Trophoblast cell (in vitro differentiated cells and primary cell): ENCODE data around the gene CC2D2A.

Source experiments
- DNase-seq, 2 donors: peaks; one replicate each; pipeline ENCODE4 v3.0.0-alpha.2; 2016
- H2AFZ ChIP-seq: 2 replicates; pipeline ENCODE4 v1.6.1; 2013; ENCODE audit warnings: low read length, moderate library complexity, mild to moderate bottlenecking; ENCODE audit not compliant: insufficient read depth, poor library complexity
- H2AK5ac ChIP-seq: 2 replicates; pipeline ENCODE4 v1.6.1; 2013; ENCODE audit warnings: mild to moderate bottlenecking, low read length
- H2BK120ac ChIP-seq: 2 replicates; pipeline ENCODE4 v1.6.1; 2013; ENCODE audit warnings: low read length, mild to moderate bottlenecking, moderate library complexity; ENCODE audit not compliant: insufficient read depth, poor library complexity
- H2BK12ac ChIP-seq: 2 replicates; pipeline ENCODE4 v1.6.1; 2013; ENCODE audit warnings: mild to moderate bottlenecking, low read length, moderate library complexity
- H2BK5ac ChIP-seq: 2 replicates; pipeline ENCODE4 v1.6.1; 2013; ENCODE audit warnings: low read length, low read depth, moderate library complexity, mild to moderate bottlenecking; ENCODE audit not compliant: poor library complexity
- H3K14ac ChIP-seq: 2 replicates; pipeline ENCODE4 v1.6.1; 2013; ENCODE audit warnings: mild to moderate bottlenecking, low read length
- H3K18ac ChIP-seq: 2 replicates; pipeline ENCODE4 v1.6.1; 2013; ENCODE audit warnings: mild to moderate bottlenecking, low read length
- H3K23ac ChIP-seq: 2 replicates; pipeline ENCODE4 v1.6.1; 2013; ENCODE audit warnings: low read length
- H3K27ac ChIP-seq: 2 replicates; pipeline ENCODE4 v1.5.1; 2013; ENCODE audit warnings: low read depth, mild to moderate bottlenecking, inconsistent platforms, low read length, moderate library complexity
- H3K27me3 ChIP-seq: 2 replicates; pipeline ENCODE4 v1.6.1; 2013; ENCODE audit warnings: inconsistent platforms, mild to moderate bottlenecking, low read length, moderate library complexity; ENCODE audit not compliant: insufficient read depth
- H3K36me3 ChIP-seq, 2 experiments: 1 replicate in 1 of 2; 2 replicates in 1 of 2; pipeline ENCODE4 v1.6.1; 2013; ENCODE audit warnings: low read length in 2 of 2, mild to moderate bottlenecking in 2 of 2, moderate library complexity in 1 of 2; ENCODE audit not compliant: insufficient read depth in 2 of 2, control insufficient read depth in 1 of 2
- H3K4ac ChIP-seq: 2 replicates; pipeline ENCODE4 v1.6.1; 2013; ENCODE audit warnings: low read depth, mild to moderate bottlenecking, low read length, moderate library complexity
- H3K4me1 ChIP-seq, 2 experiments: 1 replicate in 1 of 2; 2 replicates in 1 of 2; pipeline ENCODE4 v1.6.1; 2013; ENCODE audit warnings: low read length in 2 of 2, mild to moderate bottlenecking in 2 of 2, moderate library complexity in 1 of 2; ENCODE audit not compliant: insufficient read depth in 2 of 2, control insufficient read depth in 1 of 2
- H3K4me2 ChIP-seq: 2 replicates; pipeline ENCODE4 v1.6.1; 2013; ENCODE audit warnings: inconsistent platforms, mild to moderate bottlenecking, low read length, moderate library complexity
- H3K4me3 ChIP-seq: 2 replicates; pipeline ENCODE4 v1.5.1; 2013; ENCODE audit warnings: mild to moderate bottlenecking, low read depth, low read length, inconsistent platforms
- H3K79me1 ChIP-seq: one replicate; pipeline ENCODE4 v1.6.1; 2013; ENCODE audit warnings: low read length
- H3K79me2 ChIP-seq: 2 replicates; pipeline ENCODE4 v1.6.1; 2013; ENCODE audit warnings: low read length, mild to moderate bottlenecking; ENCODE audit not compliant: control insufficient read depth, insufficient read depth, poor library complexity
- H3K9ac ChIP-seq: 2 replicates; pipeline ENCODE4 v1.6.1; 2013; ENCODE audit warnings: mild to moderate bottlenecking, low read length
- H3K9me3 ChIP-seq: 2 replicates; pipeline ENCODE4 v1.6.1; 2013; ENCODE audit warnings: low read depth, mild to moderate bottlenecking, control low read depth, inconsistent platforms, low read length; ENCODE audit not compliant: insufficient read depth
- H4K12ac ChIP-seq: 2 replicates; pipeline ENCODE4 v1.6.1; 2013; ENCODE audit warnings: low read depth, mild to moderate bottlenecking, low read length, moderate library complexity
- H4K8ac ChIP-seq: 2 replicates; pipeline ENCODE4 v1.6.1; 2013; ENCODE audit warnings: low read depth, mild to moderate bottlenecking, low read length, moderate library complexity
- H4K91ac ChIP-seq: one replicate; pipeline ENCODE4 v1.6.1; 2013; ENCODE audit warnings: low read depth, mild to moderate bottlenecking, low read length, moderate library complexity
- WGBS: extraction: QIAGEN DNeasy Blood & Tissue Kit; methylation state at CpG from one replicate; pipeline ENCODE4 v1.1.7; 2013; ENCODE audit warnings: missing lambda C conversion rate; ENCODE audit not compliant: insufficient read length, insufficient coverage; ENCODE audit errors: extremely low coverage; 5-methylcytosine and 5-hydroxymethylcytosine counted together

The CC2D2A gene

DNA sequence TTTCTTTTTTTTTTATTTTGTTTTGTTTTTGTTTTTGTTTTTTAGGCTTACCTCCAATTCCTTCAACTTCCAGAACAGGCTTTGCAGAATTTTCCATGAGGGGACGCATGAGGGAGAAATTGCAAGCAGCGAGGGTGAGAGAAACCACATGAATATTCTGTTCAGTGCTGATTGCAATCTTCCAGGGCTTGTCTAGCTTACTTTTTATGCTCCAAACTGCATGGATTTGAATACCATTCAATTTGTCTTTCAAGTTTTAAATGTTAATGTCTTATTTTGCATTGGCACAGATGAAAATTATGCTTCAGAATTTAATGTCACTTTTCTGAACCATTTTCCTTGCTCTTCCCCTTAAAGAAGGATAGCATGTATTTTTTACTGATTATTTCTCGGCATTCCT is 32.7 kb downstream of the CC2D2A start:
- no CpG with 5 or more reads among the region's 3 CpGs for WGBS
- Histone ChIP-seq H3K4me2 (no peak overlapping the region), H3K27me3 (no peaks in the 10 kb centered on the region), H3K4ac (no peak overlapping the region), H3K18ac (no peak overlapping the region), H3K14ac (no peak overlapping the region), H2AFZ (no peak overlapping the region), H3K9ac (no peak overlapping the region), H4K12ac (no peak overlapping the region), H2AK5ac (no peak overlapping the region), H3K4me1 (peaks cover 0 to 2% of the 10 kb centered on the region in 2 experiments), H3K9me3 (no peaks in the 10 kb centered on the region), H4K91ac (no peak overlapping the region), H2BK120ac (no peak overlapping the region), H3K23ac (no peak overlapping the region), H3K79me2 (no peaks in the 10 kb centered on the region), H3K27ac (no peak overlapping the region), H3K4me3 (no peak overlapping the region), H4K8ac (no peak overlapping the region), H3K79me1 (peaks cover 8% of the 10 kb centered on the region), H2BK5ac (no peak overlapping the region), H2BK12ac (no peak overlapping the region), H3K36me3 (no peaks in the 10 kb centered on the region)
- no peak for DNase-seq

DNA sequence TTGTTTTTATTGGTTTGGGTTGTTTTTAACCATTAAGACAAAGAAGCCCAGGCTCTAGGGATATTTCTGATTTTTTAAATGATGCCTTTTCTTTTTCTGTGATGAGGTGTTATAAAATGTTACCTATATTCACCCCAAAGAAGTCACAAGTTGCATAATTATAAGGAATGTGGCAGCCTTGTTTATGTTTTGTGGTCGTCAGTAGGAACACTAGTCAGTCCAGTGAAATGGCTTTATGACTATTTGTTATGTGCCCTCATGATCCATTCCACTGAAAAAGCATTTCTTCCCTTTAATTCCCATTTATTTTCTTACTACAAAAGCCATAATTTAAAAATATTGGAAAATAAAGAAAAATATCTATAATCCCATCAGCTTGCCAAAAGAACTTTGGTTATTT is 34.4 kb downstream of the CC2D2A start:
- H3K14ac ChIP-seq, result no peak overlapping the region
- H3K18ac ChIP-seq, result no peak overlapping the region
- no peak overlapping the region for H2AFZ ChIP-seq
- H4K91ac ChIP-seq, result no peak overlapping the region
- no peak overlapping the region for H2BK12ac ChIP-seq
- H3K27me3 ChIP-seq, result no peaks in the 10 kb centered on the region
- no peak overlapping the region for H2BK5ac ChIP-seq
- no peak for DNase-seq
- no peak overlapping the region for H3K9ac ChIP-seq
- WGBS, result no CpG with 5 or more reads among the region's 1 CpG
- no peak overlapping the region for H3K23ac ChIP-seq
- no peak overlapping the region for H3K4me2 ChIP-seq
- H2AK5ac ChIP-seq, result no peak overlapping the region
- H2BK120ac ChIP-seq, result no peak overlapping the region
- no peak overlapping the region for H3K4me3 ChIP-seq
- no peaks in the 10 kb centered on the region for H3K4me1 ChIP-seq
- H3K27ac ChIP-seq, result no peak overlapping the region
- H3K79me2 ChIP-seq, result no peaks in the 10 kb centered on the region
- H3K79me1 ChIP-seq, result peaks cover 8% of the 10 kb centered on the region
- no peaks in the 10 kb centered on the region for H3K9me3 ChIP-seq
- no peak overlapping the region for H4K8ac ChIP-seq
- H3K4ac ChIP-seq, result no peak overlapping the region
- H3K36me3 ChIP-seq, result no peaks in the 10 kb centered on the region
- H4K12ac ChIP-seq, result no peak overlapping the region

GRCh38 chr4:15506464-15506863 is 36.8 kb downstream of the CC2D2A start:
- Histone ChIP-seq H3K4me3 (no peak overlapping the region), H3K14ac (no peak overlapping the region), H3K36me3 (no peaks in the 10 kb centered on the region), H3K4ac (no peak overlapping the region), H4K91ac (no peak overlapping the region), H4K12ac (no peak overlapping the region), H3K9ac (no peak overlapping the region), H3K27ac (peak overlapping the region; percentile 58), H2BK12ac (no peak overlapping the region), H3K79me2 (no peaks in the 10 kb centered on the region), H3K18ac (no peak overlapping the region), H2AFZ (no peak overlapping the region), H3K79me1 (peaks cover 8% of the 10 kb centered on the region), H3K4me1 (no peaks in the 10 kb centered on the region), H3K27me3 (no peaks in the 10 kb centered on the region), H3K23ac (no peak overlapping the region), H3K9me3 (no peaks in the 10 kb centered on the region), H4K8ac (no peak overlapping the region), H3K4me2 (no peak overlapping the region), H2AK5ac (no peak overlapping the region), H2BK5ac (no peak overlapping the region), H2BK120ac (no peak overlapping the region)
- no peak for DNase-seq
- WGBS, result no CpG with 5 or more reads among the region's 8 CpGs

- Histone ChIP-seq H4K91ac (no peak overlapping the region), H3K14ac (no peak overlapping the region), H3K79me2 (no peaks in the 10 kb centered on the region), H2AFZ (no peak overlapping the region), H4K12ac (no peak overlapping the region), H3K9me3 (no peaks in the 10 kb centered on the region), H3K9ac (no peak overlapping the region), H3K4ac (no peak overlapping the region), H2BK120ac (no peak overlapping the region), H3K79me1 (peaks cover 8% of the 10 kb centered on the region), H3K18ac (no peak overlapping the region), H2BK5ac (no peak overlapping the region), H3K36me3 (no peaks in the 10 kb centered on the region), H3K4me2 (no peak overlapping the region), H3K23ac (no peak overlapping the region), H4K8ac (no peak overlapping the region), H3K4me1 (no peaks in the 10 kb centered on the region), H3K4me3 (no peak overlapping the region), H2BK12ac (no peak overlapping the region), H2AK5ac (no peak overlapping the region), H3K27ac (no peak overlapping the region), H3K27me3 (no peaks in the 10 kb centered on the region)
- DNase-seq, result no peak
- no CpG with 5 or more reads among the region's 4 CpGs for WGBS
These were observed 38.0 kb downstream of the CC2D2A start for GRCh38 chr4:15507679-15508078.
